ENCODE data around the gene CATSPER3. TPM values are rescaled to one million over a fixed set of nuclear protein-coding genes. Genes with fewer than 3 reads are reported as not detected.

The CATSPER3 gene
- total RNA-seq, 4 donors from 2014 or later, result 0.34 TPM; not detected in 3

- H3K9me3 ChIP-seq, result no peaks in the 10 kb centered on the region
- peaks cover 89% of the 10 kb centered on the region for H3K27me3 ChIP-seq
- H3K4me3 ChIP-seq, result no peak overlapping the region
- no peak overlapping the region for H3K27ac ChIP-seq
- DNase-seq (ENCODE audit: low spot score in 2 of 2), result no peak
- no peaks in the 10 kb centered on the region for H3K4me1 ChIP-seq
- TF ChIP-seq POLR2A (IDR thresholded peaks at IDR 0.05) (no peak), POLR2AphosphoS5 (IDR thresholded peaks at IDR 0.05) (no peak), EP300 (IDR thresholded peaks at IDR 0.05) (no peak), CTCF (IDR thresholded peaks at IDR 0.05) (no peak)
- H3K36me3 ChIP-seq, result no peaks in the 10 kb centered on the region
- WGBS, result 10% methylated on average over 26 of the region's 45 CpGs
Measured at GRCh38 chr5:135050244-135050767, 82.6 kb downstream of the CATSPER3 start.

DNA sequence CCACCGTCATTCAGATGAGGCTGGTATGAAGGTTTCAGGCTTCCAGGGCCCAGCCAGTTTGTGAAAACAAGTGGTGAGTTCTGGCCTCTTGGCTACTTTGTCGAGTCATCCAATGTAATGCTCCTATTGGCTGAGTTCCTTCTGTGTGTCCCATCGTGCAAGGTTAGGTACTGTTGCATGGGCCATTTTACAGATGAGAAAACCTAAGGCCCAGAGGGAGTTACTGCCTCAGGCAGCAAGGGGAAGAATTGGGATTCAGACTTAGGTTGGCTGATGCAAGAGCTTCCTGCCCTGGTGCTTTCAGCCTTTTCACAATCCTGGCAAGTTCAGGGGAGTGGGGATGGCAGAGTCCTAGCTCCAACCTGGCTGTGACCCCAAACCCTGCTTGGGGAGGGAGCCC is 83.7 kb downstream of the CATSPER3 start:
- Histone ChIP-seq H3K4me1 (no peaks in the 10 kb centered on the region), H3K36me3 (no peaks in the 10 kb centered on the region), H3K9me3 (no peaks in the 10 kb centered on the region), H3K27ac (no peak overlapping the region), H3K4me3 (no peak overlapping the region), H3K27me3 (peaks cover 88% of the 10 kb centered on the region)
- 63% methylated on average over 3 of the region's 3 CpGs for WGBS
- DNase-seq (ENCODE audit: low spot score in 2 of 2), result no peak
- no peak for TF ChIP-seq POLR2A (IDR thresholded peaks at IDR 0.05)
- TF ChIP-seq CTCF (IDR thresholded peaks at IDR 0.05), result no peak
- no peak for TF ChIP-seq POLR2AphosphoS5 (IDR thresholded peaks at IDR 0.05)

GRCh38 chr5:135051872-135052271 is 84.2 kb downstream of the CATSPER3 start:
- Histone ChIP-seq H3K27ac (no peak overlapping the region), H3K9me3 (no peaks in the 10 kb centered on the region), H3K4me1 (no peaks in the 10 kb centered on the region), H3K27me3 (peaks cover 88% of the 10 kb centered on the region), H3K36me3 (no peaks in the 10 kb centered on the region), H3K4me3 (no peak overlapping the region)
- TF ChIP-seq POLR2AphosphoS5 (IDR thresholded peaks at IDR 0.05) (no peak), POLR2A (IDR thresholded peaks at IDR 0.05) (no peak), CTCF (IDR thresholded peaks at IDR 0.05) (no peak), EP300 (IDR thresholded peaks at IDR 0.05) (no peak)
- DNase-seq (ENCODE audit: low spot score in 2 of 2), result no peak
- 34% methylated on average over 11 of the region's 11 CpGs for WGBS

DNA sequence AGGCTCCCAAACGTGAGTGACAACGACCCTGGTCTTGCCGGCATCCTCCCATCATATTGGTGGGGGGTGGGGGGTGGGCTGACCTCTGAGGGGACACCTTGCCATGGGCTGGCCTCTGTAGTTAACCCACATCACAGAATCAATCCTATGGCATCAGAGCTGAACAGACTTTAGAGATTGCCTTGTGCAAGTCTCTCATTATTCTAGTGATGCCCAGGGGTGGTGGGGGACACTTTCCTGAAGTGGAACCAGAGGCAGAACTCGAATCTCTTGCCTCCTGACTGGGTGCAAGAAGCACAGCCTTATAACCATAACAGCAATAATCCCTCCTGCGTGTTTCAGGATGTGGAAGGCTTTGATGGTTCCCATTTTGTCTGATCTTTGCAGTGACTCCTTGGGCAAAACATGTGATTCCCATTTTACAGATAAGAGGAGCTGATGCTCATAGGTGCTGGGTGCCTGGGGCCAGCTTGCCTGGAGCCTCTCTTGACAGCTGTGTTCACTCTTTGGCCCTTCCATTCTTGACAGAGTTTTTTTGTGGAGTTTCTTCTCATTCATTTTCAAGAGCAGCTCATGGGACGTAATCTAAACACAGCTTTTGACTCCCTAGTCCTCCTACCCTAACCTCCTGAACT is 84.9 kb downstream of the CATSPER3 start:
- peaks cover 88% of the 10 kb centered on the region for H3K27me3 ChIP-seq
- 50% methylated on average over 4 of the region's 6 CpGs for WGBS

More for the DNA sequence above, 84.9 kb downstream of the CATSPER3 start:
- Histone ChIP-seq H3K36me3 (no peaks in the 10 kb centered on the region), H3K27ac (no peak overlapping the region), H3K9me3 (no peaks in the 10 kb centered on the region), H3K4me1 (no peaks in the 10 kb centered on the region), H3K4me3 (no peak overlapping the region)
- TF ChIP-seq POLR2AphosphoS5 (IDR thresholded peaks at IDR 0.05) (no peak), POLR2A (IDR thresholded peaks at IDR 0.05) (no peak), EP300 (IDR thresholded peaks at IDR 0.05) (no peak), CTCF (IDR thresholded peaks at IDR 0.05) (no peak)
- DNase-seq (ENCODE audit: low spot score in 2 of 2), result no peak

Data from suprapubic skin (tissue), 4 donors.